ENCODE measurements around the gene VILL.
"Not testable (repeated sequence)": the region's sequence is repeated elsewhere in the genome, so short reads cannot be mapped to it uniquely, and the experiment has no call there.

VILL gene

GRCh38 chr3:37981348-37981664, 9.3 kb upstream of the VILL start:
- no peak overlapping the region for H3K4me3 ChIP-seq (ENCODE audit: low read depth, low read length)
- no peak for DNase-seq (ENCODE audit: low read depth)

- H3K4me3 ChIP-seq (ENCODE audit: low read depth, low read length): no peak overlapping the region
- no peak for DNase-seq (ENCODE audit: low read depth)
Measured at GRCh38 chr3:37982331-37982730, 8.3 kb upstream of the VILL start.

GRCh38 chr3:37984051-37984450, 6.5 kb upstream of the VILL start:
- DNase-seq (ENCODE audit: low read depth): no peak
- H3K4me3 ChIP-seq (ENCODE audit: low read depth, low read length): no peak overlapping the region

- DNase-seq (ENCODE audit: low read depth): no peak
- no peak overlapping the region for H3K4me3 ChIP-seq (ENCODE audit: low read depth, low read length)
Measured at GRCh38 chr3:37984596-37984995, 6.0 kb upstream of the VILL start.

GRCh38 chr3:37985637-37986320, 4.8 kb upstream of the VILL start:
- no peak overlapping the region for H3K4me3 ChIP-seq (ENCODE audit: low read depth, low read length)
- no peak for DNase-seq (ENCODE audit: low read depth)

GRCh38 chr3:37986479-37987314, 3.9 kb upstream of the VILL start:
- no peak for DNase-seq (ENCODE audit: low read depth)
- H3K4me3 ChIP-seq (ENCODE audit: low read depth, low read length): no peak overlapping the region

- no peak overlapping the region for H3K4me3 ChIP-seq (ENCODE audit: low read depth, low read length)
- no peak for DNase-seq (ENCODE audit: low read depth)
Measured at GRCh38 chr3:37987315-37987697, 3.3 kb upstream of the VILL start.

- H3K4me3 ChIP-seq (ENCODE audit: low read depth, low read length): no peak overlapping the region
- DNase-seq (ENCODE audit: low read depth): no peak
Measured at GRCh38 chr3:37987751-37988179, 2.8 kb upstream of the VILL start.

GRCh38 chr3:37988376-37988775, 2.2 kb upstream of the VILL start:
- not testable (repeated sequence) for H3K4me3 ChIP-seq (ENCODE audit: low read depth, low read length); DNase-seq (ENCODE audit: low read depth)

GRCh38 chr3:37988931-37989525, 1.6 kb upstream of the VILL start:
- H3K4me3 ChIP-seq (ENCODE audit: low read depth, low read length): no peak overlapping the region
- no peak for DNase-seq (ENCODE audit: low read depth)

- DNase-seq (ENCODE audit: low read depth): no peak
- no peak overlapping the region for H3K4me3 ChIP-seq (ENCODE audit: low read depth, low read length)
Measured at GRCh38 chr3:37989821-37990480, 635 bp upstream of the VILL start.

GRCh38 chr3:37991109-37991508, 523 bp downstream of the VILL start:
- DNase-seq (ENCODE audit: low read depth): no peak
- H3K4me3 ChIP-seq (ENCODE audit: low read depth, low read length): no peak overlapping the region

- no peak overlapping the region for H3K4me3 ChIP-seq (ENCODE audit: low read depth, low read length)
- DNase-seq (ENCODE audit: low read depth): no peak
Measured at GRCh38 chr3:37991823-37992222, 1.2 kb downstream of the VILL start.

GRCh38 chr3:37992271-37993066, 1.9 kb downstream of the VILL start:
- H3K4me3 ChIP-seq (ENCODE audit: low read depth, low read length): no peak overlapping the region
- DNase-seq (ENCODE audit: low read depth): no peak

GRCh38 chr3:37993067-37993455, 2.5 kb downstream of the VILL start:
- H3K4me3 ChIP-seq (ENCODE audit: low read depth, low read length): no peak overlapping the region
- DNase-seq (ENCODE audit: low read depth): no peak

- H3K4me3 ChIP-seq (ENCODE audit: low read depth, low read length): peak overlapping the region; percentile 64
- DNase-seq (ENCODE audit: low read depth): no peak
Measured at GRCh38 chr3:37993460-37993819, 2.9 kb downstream of the VILL start.

GRCh38 chr3:37993820-37994638, 3.4 kb downstream of the VILL start:
- peak overlapping the region; percentile 64 for H3K4me3 ChIP-seq (ENCODE audit: low read depth, low read length)
- peak; percentile 45 for DNase-seq (ENCODE audit: low read depth)

GRCh38 chr3:37994639-37994972, 4.0 kb downstream of the VILL start:
- no peak for DNase-seq (ENCODE audit: low read depth)
- H3K4me3 ChIP-seq (ENCODE audit: low read depth, low read length): peak overlapping the region; percentile 64
